ENCODE results near the gene LMX1B.

GRCh38 chr9:126692041-126692758 lies 78.5 kb downstream of the LMX1B start:
- no peak for TF ChIP-seq CTCF (IDR thresholded peaks at IDR 0.05)
- TF ChIP-seq ZFX (IDR thresholded peaks at IDR 0.05; ENCODE audit: borderline replicate concordance), result no peak
